Liver (tissue), 9 donors: ENCODE data around the gene RAC2. TPM values are rescaled to one million over a fixed set of nuclear protein-coding genes. Genes with fewer than 3 reads are reported as not detected.

Source experiments
- DNase-seq: peaks from one replicate; pipeline ENCODE4 v3.0.0-alpha.2; 2017; ENCODE audit warnings: low spot score
- H3K27ac ChIP-seq, 2 donors: one replicate each; pipeline ENCODE4 v1.7.0; 2013; ENCODE audit warnings: inconsistent platforms in 2 of 2, low read length in 2 of 2, control low read depth in 1 of 2, low read depth in 1 of 2, mild to moderate bottlenecking in 1 of 2
- H3K27me3 ChIP-seq, 4 donors: one replicate each; pipeline versions ENCODE4 v1.6.1 to v1.7.0; 2013; ENCODE audit warnings: low read length in 3 of 4, inconsistent platforms in 1 of 4, mild to moderate bottlenecking in 1 of 4, moderate library complexity in 1 of 4; ENCODE audit not compliant: control insufficient read depth in 4 of 4, insufficient read depth in 4 of 4
- H3K36me3 ChIP-seq, 4 donors: one replicate each; pipeline versions ENCODE4 v1.6.1 to v1.7.0; 2013; ENCODE audit warnings: low read length in 3 of 4, mild to moderate bottlenecking in 3 of 4, low read depth in 1 of 4, moderate library complexity in 1 of 4; ENCODE audit not compliant: control insufficient read depth in 4 of 4, insufficient read depth in 3 of 4
- H3K4me1 ChIP-seq, 4 donors: one replicate each; pipeline versions ENCODE4 v1.6.1 to v1.7.0; 2013; ENCODE audit warnings: low read length in 3 of 4, mild to moderate bottlenecking in 3 of 4, moderate library complexity in 1 of 4; ENCODE audit not compliant: control insufficient read depth in 4 of 4, insufficient read depth in 4 of 4
- H3K4me3 ChIP-seq, 3 donors: one replicate each; pipeline versions ENCODE4 v1.6.1 to v1.7.0; 2013; ENCODE audit warnings: low read length in 3 of 3, control low read depth in 1 of 3, low read depth in 1 of 3, mild to moderate bottlenecking in 1 of 3
- H3K9ac ChIP-seq, 2 donors: one replicate each; pipeline ENCODE4 v1.7.0; 2013; ENCODE audit warnings: low read length in 2 of 2, mild to moderate bottlenecking in 2 of 2, moderate library complexity in 2 of 2, control low read depth in 1 of 2, low read depth in 1 of 2
- H3K9me3 ChIP-seq, 4 donors: one replicate each; pipeline versions ENCODE4 v1.6.1 to v1.7.0; 2013; ENCODE audit warnings: low read length in 3 of 4; ENCODE audit not compliant: control insufficient read depth in 4 of 4
- ATF3 ChIP-seq: IDR thresholded peaks from 2 replicates; pipeline ENCODE4 v1.6.1; 2016; ENCODE audit warnings: antibody characterized with exemption
- CTCF ChIP-seq: fragments of 150-350 bp; IDR thresholded peaks from 2 replicates; pipeline ENCODE4 v1.5.1; 2017; ENCODE audit warnings: improper control_type of control experiment, low read depth, low read length; ENCODE audit not compliant: missing input control
- EGR1 ChIP-seq, 2 donors: IDR thresholded peaks; 2 replicates each; pipeline ENCODE4 v1.6.1; 2016 to 2018; ENCODE audit warnings: antibody characterized with exemption in 2 of 2, low read depth in 2 of 2
- FOXA1 ChIP-seq: IDR thresholded peaks from 2 replicates; pipeline ENCODE4 v1.6.1; 2016; ENCODE audit warnings: antibody characterized with exemption
- FOXA2 ChIP-seq: IDR thresholded peaks from 2 replicates; pipeline ENCODE4 v1.6.1; 2016; ENCODE audit warnings: antibody characterized with exemption
- GABPA ChIP-seq, 2 donors: IDR thresholded peaks in 1 of 2; conservative IDR thresholded peaks in 1 of 2; 2 replicates each; pipeline ENCODE4 v1.6.1; 2016; ENCODE audit warnings: antibody characterized with exemption in 2 of 2, mild to moderate bottlenecking in 1 of 2, moderate library complexity in 1 of 2
- HNF4A ChIP-seq, 2 donors: conservative IDR thresholded peaks; 2 replicates each; pipeline ENCODE4 v1.6.1; 2016; ENCODE audit warnings: antibody characterized with exemption in 2 of 2, mild to moderate bottlenecking in 2 of 2
- HNF4G ChIP-seq: IDR thresholded peaks from 2 replicates; pipeline ENCODE4 v1.6.1; 2016; ENCODE audit warnings: antibody characterized with exemption
- MAX ChIP-seq: IDR thresholded peaks from 2 replicates; pipeline ENCODE4 v1.6.1; 2016; ENCODE audit warnings: antibody characterized with exemption
- NR2F2 ChIP-seq: IDR thresholded peaks from 2 replicates; pipeline ENCODE4 v1.6.1; 2016; ENCODE audit warnings: antibody characterized with exemption
- RAD21 ChIP-seq, 2 donors: IDR thresholded peaks; 2 replicates each; pipeline ENCODE4 v1.6.1; 2016; ENCODE audit warnings: antibody characterized with exemption in 2 of 2, mild to moderate bottlenecking in 2 of 2
- REST ChIP-seq: IDR thresholded peaks from 2 replicates; pipeline ENCODE4 v1.6.1; 2016; ENCODE audit warnings: antibody characterized with exemption, mild to moderate bottlenecking
- SP1 ChIP-seq: IDR thresholded peaks from 2 replicates; pipeline ENCODE4 v1.6.1; 2018; ENCODE audit warnings: antibody characterized with exemption, mild to moderate bottlenecking
- TAF1 ChIP-seq: conservative IDR thresholded peaks from 2 replicates; pipeline ENCODE4 v1.6.1; 2016; ENCODE audit warnings: antibody characterized with exemption, mild to moderate bottlenecking
- YY1 ChIP-seq: IDR thresholded peaks from 2 replicates; pipeline ENCODE4 v1.6.1; 2016; ENCODE audit warnings: antibody characterized with exemption, mild to moderate bottlenecking
- ZBTB33 ChIP-seq: IDR thresholded peaks from 2 replicates; pipeline ENCODE4 v1.6.1; 2016; ENCODE audit warnings: antibody characterized with exemption
- WGBS: extraction: QIAGEN DNeasy Blood & Tissue Kit; methylation state at CpG from one replicate; pipeline ENCODE4 v1.1.7; 2013; 5-methylcytosine and 5-hydroxymethylcytosine counted together
- polyA plus RNA-seq, 2 donors: library from polyadenylated mRNA; stranded (reverse) in 1 of 2; unstranded in 1 of 2; fragments of 200-250 nt in 1 of 2; fragments of >200 nt in 1 of 2; fragmentation: Nextera tagmentation in 1 of 2; extraction: Ambion mirVana in 1 of 2; gene quantifications; one replicate each; pipeline versions ENCODE4 v1.2.1 to v1.2.3, GENCODE V29; 2013 to 2015
- total RNA-seq, 2 donors: library from RNA; depleted of rRNA; stranded (reverse); fragments of >200 nt; gene quantifications; one replicate each; pipeline ENCODE4 v1.2.3, GENCODE V29; 2014
- donor health status: healthy.
- donor health status: healthy.
- donor health status: healthy.
- donor health status: healthy.
- donor health status: healthy.

Gene RAC2
- total and polyA plus RNA-seq, 4 donors = 4.0 to 15.0 (median 7.4) TPM

GRCh38 chr22:37183432-37184379, 60.4 kb downstream of the RAC2 start:
- TF ChIP-seq HNF4G (no peak), GABPA (IDR thresholded peaks at IDR 0.05 in 1 of 2, conservative IDR thresholded peaks at IDR 0.05 in 1 of 2) (no peak), ZBTB33 (no peak), FOXA2 (no peak), SP1 (no peak), CTCF (no peak), TAF1 (no peak), EGR1 (IDR thresholded peaks at IDR 0.05; ENCODE audit: low read depth in 2 of 2) (no peak), FOXA1 (no peak), RAD21 (IDR thresholded peaks at IDR 0.05) (no peak), NR2F2 (no peak), REST (no peak), HNF4A (conservative IDR thresholded peaks at IDR 0.05) (no peak), ATF3 (no peak)
- Histone ChIP-seq H3K4me1 (peaks cover 6 to 22% (median 14%) of the 10 kb centered on the region in 4 donors), H3K27me3 (no peaks in the 10 kb centered on the region), H3K36me3 (no peaks in the 10 kb centered on the region), H3K27ac (no peak overlapping the region), H3K9ac (no peak overlapping the region), H3K9me3 (no peaks in the 10 kb centered on the region), H3K4me3 (no peak overlapping the region)
- WGBS = 87% methylated on average over 17 of the region's 17 CpGs
- DNase-seq = no peak

GRCh38 chr22:37182949-37183245, 61.2 kb downstream of the RAC2 start:
- Histone ChIP-seq H3K9ac (no peak overlapping the region), H3K4me3 (no peak overlapping the region), H3K9me3 (no peaks in the 10 kb centered on the region), H3K27me3 (no peaks in the 10 kb centered on the region), H3K4me1 (peaks cover 13 to 26% (median 18%) of the 10 kb centered on the region in 4 donors), H3K27ac (no peak overlapping the region), H3K36me3 (no peaks in the 10 kb centered on the region)
- no peak for TF ChIP-seq MAX
- no peak for TF ChIP-seq HNF4G
- TF ChIP-seq YY1 = no peak
- no peak for DNase-seq
- WGBS = 96% methylated on average over 3 of the region's 3 CpGs
